HepG2 (cell line): Measurements from ENCODE around the gene SPTBN5. TPM values are rescaled to one million over a fixed set of nuclear protein-coding genes. Genes with fewer than 3 reads are reported as not detected.

ENCODE experiments used
- ATAC-seq: fragments of 200-7000 bp; cut with Tn5 transposase; 3 replicates; pipeline ENCODE4 v1.9.1; 2020; ENCODE audit warnings: mild to moderate bottlenecking, moderate library complexity
- BruUV-seq: library from RNA; stranded (reverse); fragments of 400-500 nt; replicated peaks from 2 replicates; lab custom pipeline; 2021; lab: Mats Ljungman, UMichigan
- CTCF ChIA-PET: fragments of 300-600 bp; formaldehyde crosslinking; extraction: SDS; loops from one replicate; lab custom pipeline; 2021; ENCODE audit warnings: low total read pairs, inconsistent platforms, low intra/inter-chr PET ratio; lab: Yijun Ruan, JAX
- POLR2A ChIA-PET: fragments of 350-600 bp; sonication (Branson Sonifier 250); formaldehyde crosslinking; loops from one replicate; lab custom pipeline; 2020; ENCODE audit warnings: antibody characterized with exemption, inconsistent platforms; lab: Yijun Ruan, JAX
- DNase-seq: peaks from one replicate; pipeline ENCODE4 v3.0.0-alpha.2; 2015; ENCODE audit warnings: low spot score
- FAIRE-seq: peaks from 3 replicates; lab custom pipeline; 2011; peaks lifted over from hg19 to GRCh38; lab: Jason Lieb, UNC
- H2AFZ ChIP-seq: one replicate; pipeline ENCODE4 v1.6.1; 2011; ENCODE audit warnings: low read length, inconsistent platforms
- H3K27ac ChIP-seq: fragments of 300-600 bp; 3 replicates; pipeline ENCODE4 v1.8.0; 2011; ENCODE audit warnings: mixed run types, mild to moderate bottlenecking, mixed read lengths, low read length, inconsistent platforms; ENCODE audit not compliant: insufficient read depth; ENCODE audit errors: extremely low read length
- H3K27me3 ChIP-seq, 2 experiments: fragments of 200-600 bp in 1 of 2; 2 replicates in 1 of 2; 3 replicates in 1 of 2; pipeline versions ENCODE4 v1.6.0 to v1.8.0; 2011; ENCODE audit warnings: low read length in 2 of 2, mild to moderate bottlenecking in 2 of 2, moderate library complexity in 2 of 2, inconsistent platforms in 1 of 2; ENCODE audit not compliant: insufficient read depth in 2 of 2, control insufficient read depth in 1 of 2
- H3K36me3 ChIP-seq, 2 experiments: fragments of 200-600 bp in 1 of 2; replicated peaks in 1 of 2; 2 replicates in 1 of 2; 3 replicates in 1 of 2; pipeline versions ENCODE4 v1.5.1 to v1.8.0; 2011; ENCODE audit warnings: low read length in 2 of 2, inconsistent platforms in 1 of 2; ENCODE audit not compliant: insufficient read depth in 2 of 2, control insufficient read depth in 1 of 2
- H3K4me1 ChIP-seq: 2 replicates; pipeline ENCODE4 v1.5.1; 2012; ENCODE audit warnings: low read length, inconsistent platforms; ENCODE audit not compliant: insufficient read depth
- H3K4me2 ChIP-seq: 2 replicates; pipeline ENCODE4 v1.6.0; 2011; ENCODE audit warnings: low read depth, low read length, inconsistent platforms
- H3K4me3 ChIP-seq, 3 experiments: fragments of 200-600 bp in 1 of 3; sonication (generic), shearing (Covaris generic) in 1 of 3; replicated peaks in 1 of 3; 2 replicates each; pipeline ENCODE4 v1.5.1; 2011 to 2016; ENCODE audit warnings: low read length in 3 of 3, inconsistent platforms in 2 of 3, low read depth in 2 of 3, mild to moderate bottlenecking in 2 of 3, control low read depth in 1 of 3, mixed read lengths in 1 of 3; ENCODE audit not compliant: insufficient read depth in 1 of 3
- H3K79me2 ChIP-seq: one replicate; pipeline ENCODE4 v1.6.1; 2011; ENCODE audit warnings: low read length, inconsistent platforms; ENCODE audit not compliant: insufficient read depth
- H3K9ac ChIP-seq: 2 replicates; pipeline ENCODE4 v1.6.0; 2011; ENCODE audit warnings: mild to moderate bottlenecking, low read depth, low read length, inconsistent platforms; ENCODE audit not compliant: insufficient read depth
- H3K9me3 ChIP-seq: 2 replicates; pipeline ENCODE4 v1.5.1; 2012; ENCODE audit warnings: mild to moderate bottlenecking, low read length
- H4K20me1 ChIP-seq: 2 replicates; pipeline ENCODE4 v1.6.0; 2011; ENCODE audit warnings: inconsistent platforms, mild to moderate bottlenecking, low read length, moderate library complexity; ENCODE audit not compliant: insufficient read depth
- ESRRA ChIP-seq: sonication (generic); formaldehyde crosslinking; IDR thresholded peaks from 2 replicates; pipeline ENCODE4 v1.5.1; 2020; ENCODE audit warnings: mild to moderate bottlenecking, low read depth, missing genetic modification reagents
- HMGA1 ChIP-seq: sonication (generic); formaldehyde crosslinking; conservative IDR thresholded peaks from 2 replicates; pipeline ENCODE4 v1.4.0; 2020; ENCODE audit warnings: missing genetic modification reagents
- HNF4A ChIP-seq: sonication (generic); formaldehyde crosslinking; IDR thresholded peaks from 2 replicates; pipeline ENCODE4 v1.4.0; 2020; ENCODE audit warnings: missing genetic modification reagents
- PATZ1 ChIP-seq: sonication (generic); formaldehyde crosslinking; IDR thresholded peaks from 2 replicates; pipeline ENCODE4 v1.4.0; 2020; ENCODE audit warnings: missing genetic modification reagents
- SETDB1 ChIP-seq: sonication (generic); formaldehyde crosslinking; IDR thresholded peaks from 2 replicates; pipeline ENCODE4 v1.5.1; 2020; ENCODE audit warnings: missing genetic modification reagents, mild to moderate bottlenecking, borderline replicate concordance
- TEAD3 ChIP-seq: optimal IDR thresholded peaks from 2 replicates; pipeline ENCODE3; 2016; ENCODE audit warnings: borderline replicate concordance
- U2AF1 ChIP-seq: fragments of 200-400 bp; formaldehyde crosslinking; optimal IDR thresholded peaks from 2 replicates; pipeline ENCODE3; 2017; ENCODE audit warnings: mild to moderate bottlenecking, low read depth, low read length
- ZMYM3 ChIP-seq: sonication (generic); formaldehyde crosslinking; IDR thresholded peaks from 2 replicates; pipeline ENCODE4 v1.5.1; 2020; ENCODE audit warnings: mild to moderate bottlenecking, missing genetic modification reagents
- ZNF724P ChIP-seq: sonication (generic); formaldehyde crosslinking; IDR thresholded peaks from 2 replicates; pipeline ENCODE4 v1.8.0; 2022; ENCODE audit warnings: missing genetic modification reagents, borderline replicate concordance
- ZNF879 ChIP-seq: sonication (generic); formaldehyde crosslinking; IDR thresholded peaks from 2 replicates; pipeline ENCODE4 v1.8.1; 2023; ENCODE audit warnings: missing genetic modification reagents
- WGBS: methylation state at CpG from one replicate; pipeline ENCODE4 v1.1.6; 2017; ENCODE audit warnings: low lambda C conversion rate; 5-methylcytosine and 5-hydroxymethylcytosine counted together
- in situ Hi-C: cut with HindIII; loops from 2 replicates; pipeline ENCODE4 v1.10.0; 2017; ENCODE audit warnings: low pct_unique_long_range_greater_than_20kb; ENCODE audit not compliant: extremely low pct_ligation_motif_present
- intact Hi-C: fragments of 100-400 bp; cut with micrococcal nuclease; formaldehyde crosslinking; loops from one replicate; pipeline ENCODE4 v1.10.0; 2022; ENCODE audit not compliant: unreplicated experiment
- polyA plus RNA-seq, 8 experiments: library from polyadenylated mRNA; depleted of rRNA in 3 of 8; stranded (reverse) in 7 of 8; unstranded in 1 of 8; fragments of >200 nt; fragmentation: Illumina TruSeq in 4 of 8; extraction: Trizol in 4 of 8; gene quantifications; 2 replicates each; pipeline versions ENCODE4 v1.2.1 to v1.2.3, GENCODE V29; 2011 to 2016; ENCODE audit warnings: low read depth in 4 of 8, missing spikeins in 1 of 8, mixed read lengths in 1 of 8; ENCODE audit not compliant: insufficient read depth in 1 of 8
- total RNA-seq, 5 experiments: library from RNA; depleted of rRNA; stranded (reverse); fragments of >200 nt; fragmentation: Illumina TruSeq; extraction: Trizol; gene quantifications; 2 replicates each; pipeline ENCODE4 v1.2.3, GENCODE V29; 2016; ENCODE audit warnings: low read depth in 1 of 5

The SPTBN5 gene
- total and polyA plus RNA-seq, 2 of the 13 experiments (the other 11 are each of a cell fraction or from before 2014, with no cell fraction given) = 0.01 to 0.07 TPM

DNA sequence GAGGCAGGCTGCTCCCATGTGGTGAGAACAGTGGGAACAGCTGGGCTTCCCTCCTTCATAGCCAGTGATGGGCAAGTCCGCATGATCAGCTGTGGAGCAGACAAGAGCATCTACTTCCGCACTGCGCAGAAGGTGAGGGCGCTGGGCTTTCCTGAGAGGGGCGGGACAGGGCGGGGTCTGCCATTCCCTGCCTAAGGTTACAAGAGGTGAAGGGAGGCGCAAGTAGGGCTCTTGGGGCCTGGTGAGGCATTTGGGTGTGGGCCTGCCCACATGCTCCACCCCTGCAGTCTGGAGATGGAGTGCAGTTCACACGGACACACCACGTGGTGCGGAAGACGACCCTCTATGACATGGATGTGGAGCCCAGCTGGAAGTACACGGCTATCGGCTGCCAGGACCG, 76.5 kb downstream of the SPTBN5 start:
- Histone ChIP-seq H3K79me2 (no peaks in the 10 kb centered on the region), H3K9me3 (no peaks in the 10 kb centered on the region), H3K27ac (no peak overlapping the region), H3K4me2 (no peak overlapping the region), H2AFZ (no peak overlapping the region), H3K9ac (no peak overlapping the region), H3K4me3 (no peak overlapping the region), H3K27me3 (no peaks in the 10 kb centered on the region), H3K36me3 (peaks cover 4 to 32% of the 10 kb centered on the region in 2 experiments; a peak in 3 of 5 replicates), H4K20me1 (no peaks in the 10 kb centered on the region), H3K4me1 (no peaks in the 10 kb centered on the region)
- in situ Hi-C loops = no loop called here
- no peak for DNase-seq
- CTCF ChIA-PET = no interaction called here
- no peak for ATAC-seq
- intact Hi-C loops = no loop called here
- no peak for FAIRE-seq
- POLR2A ChIA-PET = no interaction called here
- TF ChIP-seq ESRRA (CRISPR knock-in tag) (no peak), HMGA1 (CRISPR knock-in tag) (no peak), ZMYM3 (CRISPR knock-in tag) (no peak), ZNF724P (CRISPR knock-in tag) (no peak), ZNF879 (CRISPR knock-in tag) (no peak), PATZ1 (CRISPR knock-in tag) (no peak), TEAD3 (no peak), U2AF1 (no peak), HNF4A (CRISPR knock-in tag) (no peak), SETDB1 (CRISPR knock-in tag) (no peak)
- WGBS = 96% methylated on average over 12 of the region's 14 CpGs
- BruUV-seq = no TSS peak
